HCT116 (cell line): ENCODE results near the gene CCDC197.

ENCODE experiments used
- RAD21 ChIP-seq: IDR thresholded peaks from 2 replicates; pipeline ENCODE4 v1.6.1; 2012; ENCODE audit warnings: low read depth, mild to moderate bottlenecking
- SP1 ChIP-seq: IDR thresholded peaks from 2 replicates; pipeline ENCODE4 v1.6.1; 2012; ENCODE audit warnings: low read depth
- YY1 ChIP-seq: IDR thresholded peaks from 2 replicates; pipeline ENCODE4 v1.6.1; 2011; ENCODE audit warnings: low read length, low read depth, moderate library complexity, mild to moderate bottlenecking; ENCODE audit not compliant: insufficient replicate concordance; ENCODE audit errors: extremely low read depth
- TF ChIP-seq, protein P1 (sequence below): IDR thresholded peaks from 2 replicates; pipeline ENCODE4 v1.6.1; 2012; ENCODE audit warnings: low read depth

DNA sequence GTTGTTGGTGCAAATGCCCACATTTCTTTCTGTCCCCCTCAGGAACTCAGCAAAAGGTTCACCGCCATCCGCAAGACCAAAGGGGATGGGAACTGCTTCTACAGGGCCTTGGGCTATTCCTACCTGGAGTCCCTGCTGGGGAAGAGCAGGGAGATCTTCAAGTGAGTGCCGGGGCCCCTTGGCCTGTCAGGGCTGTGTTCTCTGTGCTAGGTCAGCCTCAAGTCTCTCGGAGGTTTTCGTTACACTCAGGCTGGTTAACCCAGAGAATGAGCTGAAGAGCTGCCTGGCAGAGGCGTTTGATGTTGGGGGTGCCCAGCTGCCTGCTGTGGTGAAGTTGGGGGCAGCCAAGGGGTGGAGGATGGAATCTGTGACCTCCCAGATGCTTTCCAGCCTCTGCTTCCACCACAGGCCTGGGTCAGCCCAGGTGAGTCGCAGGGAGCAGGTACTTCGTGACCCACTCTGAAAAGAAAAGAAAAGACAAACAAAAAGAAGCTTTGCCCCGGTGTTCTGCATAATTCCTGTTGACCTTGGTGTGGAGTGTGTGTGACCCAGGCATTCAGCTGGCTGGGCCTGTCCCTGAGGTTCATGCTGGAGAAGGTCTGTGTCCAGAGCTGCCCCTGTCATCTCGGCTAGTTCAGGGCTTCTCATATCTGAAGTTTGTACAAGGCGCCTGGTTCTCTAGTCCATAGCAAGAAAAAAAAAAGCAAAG is 42.0 kb downstream of the CCDC197 start:
- TF ChIP-seq SP1 (no peak), RAD21 (no peak), YY1 (no peak)
- TF ChIP-seq, protein P1, sequence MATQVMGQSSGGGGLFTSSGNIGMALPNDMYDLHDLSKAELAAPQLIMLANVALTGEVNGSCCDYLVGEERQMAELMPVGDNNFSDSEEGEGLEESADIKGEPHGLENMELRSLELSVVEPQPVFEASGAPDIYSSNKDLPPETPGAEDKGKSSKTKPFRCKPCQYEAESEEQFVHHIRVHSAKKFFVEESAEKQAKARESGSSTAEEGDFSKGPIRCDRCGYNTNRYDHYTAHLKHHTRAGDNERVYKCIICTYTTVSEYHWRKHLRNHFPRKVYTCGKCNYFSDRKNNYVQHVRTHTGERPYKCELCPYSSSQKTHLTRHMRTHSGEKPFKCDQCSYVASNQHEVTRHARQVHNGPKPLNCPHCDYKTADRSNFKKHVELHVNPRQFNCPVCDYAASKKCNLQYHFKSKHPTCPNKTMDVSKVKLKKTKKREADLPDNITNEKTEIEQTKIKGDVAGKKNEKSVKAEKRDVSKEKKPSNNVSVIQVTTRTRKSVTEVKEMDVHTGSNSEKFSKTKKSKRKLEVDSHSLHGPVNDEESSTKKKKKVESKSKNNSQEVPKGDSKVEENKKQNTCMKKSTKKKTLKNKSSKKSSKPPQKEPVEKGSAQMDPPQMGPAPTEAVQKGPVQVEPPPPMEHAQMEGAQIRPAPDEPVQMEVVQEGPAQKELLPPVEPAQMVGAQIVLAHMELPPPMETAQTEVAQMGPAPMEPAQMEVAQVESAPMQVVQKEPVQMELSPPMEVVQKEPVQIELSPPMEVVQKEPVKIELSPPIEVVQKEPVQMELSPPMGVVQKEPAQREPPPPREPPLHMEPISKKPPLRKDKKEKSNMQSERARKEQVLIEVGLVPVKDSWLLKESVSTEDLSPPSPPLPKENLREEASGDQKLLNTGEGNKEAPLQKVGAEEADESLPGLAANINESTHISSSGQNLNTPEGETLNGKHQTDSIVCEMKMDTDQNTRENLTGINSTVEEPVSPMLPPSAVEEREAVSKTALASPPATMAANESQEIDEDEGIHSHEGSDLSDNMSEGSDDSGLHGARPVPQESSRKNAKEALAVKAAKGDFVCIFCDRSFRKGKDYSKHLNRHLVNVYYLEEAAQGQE, result no peak
